Nephron (organoid): Measurements from ENCODE around the gene APOBEC3C.
"Not testable (repeated sequence)": the region's sequence is repeated elsewhere in the genome, so short reads cannot be mapped to it uniquely, and the experiment has no call there.

Experiments used
- H3K27ac Mint-ChIP-seq, 3 experiments: 2 replicates each; pipeline ENCODE4 v1.8.0; 2020; ENCODE audit warnings: mixed read lengths in 3 of 3, mild to moderate bottlenecking in 2 of 3, moderate library complexity in 1 of 3
- H3K27me3 Mint-ChIP-seq: 2 replicates; pipeline ENCODE4 v1.8.0; 2021; ENCODE audit warnings: low read depth, mild to moderate bottlenecking, moderate library complexity, mixed read lengths
- H3K36me3 Mint-ChIP-seq: 2 replicates; pipeline ENCODE4 v1.8.0; 2020; ENCODE audit warnings: low read depth, mixed read lengths
- H3K4me1 Mint-ChIP-seq: 2 replicates; pipeline ENCODE4 v1.8.0; 2020; ENCODE audit warnings: mixed read lengths
- H3K4me3 Mint-ChIP-seq, 3 experiments: 2 replicates each; pipeline ENCODE4 v1.8.0; 2020; ENCODE audit warnings: mild to moderate bottlenecking in 3 of 3, mixed read lengths in 3 of 3, moderate library complexity in 2 of 3
- H3K9me3 Mint-ChIP-seq: 2 replicates; pipeline ENCODE4 v1.8.0; 2020; ENCODE audit warnings: mixed read lengths
- TF ChIP-seq, protein P1 (sequence below), 3 experiments: fragments of 200-600 bp; sonication (generic); IDR thresholded peaks; one replicate each; pipeline ENCODE4 v1.5.0; 2021; ENCODE audit warnings: antibody characterized with exemption in 3 of 3; ENCODE audit not compliant: unreplicated experiment in 3 of 3

The APOBEC3C gene

DNA sequence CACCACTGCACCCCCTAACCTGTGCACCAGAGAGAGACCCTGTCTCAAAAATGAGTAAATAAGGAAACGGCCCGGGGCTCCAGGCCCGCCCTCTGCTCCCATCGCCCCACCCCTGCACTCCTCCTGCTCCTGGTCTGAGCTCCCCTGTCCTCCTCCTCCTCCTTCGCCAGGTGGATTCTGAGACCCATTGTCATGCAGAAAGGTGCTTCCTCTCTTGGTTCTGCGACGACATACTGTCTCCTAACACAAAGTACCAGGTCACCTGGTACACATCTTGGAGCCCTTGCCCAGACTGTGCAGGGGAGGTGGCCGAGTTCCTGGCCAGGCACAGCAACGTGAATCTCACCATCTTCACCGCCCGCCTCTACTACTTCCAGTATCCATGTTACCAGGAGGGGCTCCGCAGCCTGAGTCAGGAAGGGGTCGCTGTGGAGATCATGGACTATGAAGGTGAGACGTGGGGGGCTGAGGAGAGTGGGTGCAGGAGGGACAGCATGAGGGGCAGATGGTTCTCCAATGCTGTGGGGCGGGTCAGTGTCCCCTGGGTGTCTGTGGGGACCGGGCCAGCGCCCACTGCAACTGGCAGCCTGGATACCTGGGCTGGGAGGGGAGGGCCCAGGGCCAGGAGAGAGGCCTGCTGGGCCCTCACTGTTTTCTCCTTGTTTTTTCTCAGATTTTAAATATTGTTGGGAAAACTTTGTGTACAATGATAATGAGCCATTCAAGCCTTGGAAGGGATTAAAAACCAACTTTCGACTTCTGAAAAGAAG, 3.7 kb downstream of the APOBEC3C start:
- peak overlapping the region in 1 of 3 experiments; percentile 45 for H3K27ac Mint-ChIP-seq

DNA sequence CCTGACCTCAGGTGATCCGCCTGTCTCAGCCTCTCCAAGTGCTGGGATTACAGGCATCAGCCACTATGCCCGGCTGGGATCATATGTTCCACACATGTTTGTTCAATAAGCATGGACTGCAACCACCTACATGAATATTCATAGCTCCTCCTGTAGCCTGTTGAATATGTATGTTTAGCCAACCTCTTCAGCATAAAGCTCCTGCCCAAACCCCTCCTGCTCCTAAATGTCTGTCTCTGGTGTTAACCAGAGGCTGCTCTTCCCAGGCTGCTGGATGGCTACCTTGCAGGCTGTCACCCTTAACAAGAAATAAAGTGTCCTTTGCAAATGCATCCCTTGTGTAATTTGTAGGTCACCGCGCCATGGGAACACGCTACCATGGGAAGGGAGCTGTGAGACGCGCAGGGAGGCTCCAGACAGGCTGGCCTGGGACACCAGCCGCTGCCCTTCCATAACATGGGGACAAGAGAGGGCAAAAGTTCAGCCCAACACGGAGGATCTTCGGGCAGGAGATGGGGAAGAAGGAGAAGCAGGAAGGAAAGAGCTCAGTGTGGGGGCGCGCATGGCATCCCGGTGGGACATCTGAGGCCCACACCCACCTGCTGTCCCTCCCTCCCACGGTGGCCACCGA, 6.1 kb downstream of the APOBEC3C start:
- Mint-ChIP-seq H3K4me1 (peaks cover 19% of the 10 kb centered on the region), H3K4me3 (peak overlapping the region; percentile 74 to 79 (median 77)), H3K27ac (peak overlapping the region; percentile 55 to 83 (median 75))
- not testable (repeated sequence) for H3K36me3 Mint-ChIP-seq, H3K9me3 Mint-ChIP-seq, H3K27me3 Mint-ChIP-seq

More for the DNA sequence above, 3.7 kb downstream of the APOBEC3C start:
- Mint-ChIP-seq H3K4me3 (peak overlapping the region in 2 of 3 experiments; percentile 44 to 65), H3K27me3 (no peaks in the 10 kb centered on the region), H3K9me3 (no peaks in the 10 kb centered on the region), H3K36me3 (no peaks in the 10 kb centered on the region), H3K4me1 (peaks cover 38% of the 10 kb centered on the region)
- TF ChIP-seq, protein P1, sequence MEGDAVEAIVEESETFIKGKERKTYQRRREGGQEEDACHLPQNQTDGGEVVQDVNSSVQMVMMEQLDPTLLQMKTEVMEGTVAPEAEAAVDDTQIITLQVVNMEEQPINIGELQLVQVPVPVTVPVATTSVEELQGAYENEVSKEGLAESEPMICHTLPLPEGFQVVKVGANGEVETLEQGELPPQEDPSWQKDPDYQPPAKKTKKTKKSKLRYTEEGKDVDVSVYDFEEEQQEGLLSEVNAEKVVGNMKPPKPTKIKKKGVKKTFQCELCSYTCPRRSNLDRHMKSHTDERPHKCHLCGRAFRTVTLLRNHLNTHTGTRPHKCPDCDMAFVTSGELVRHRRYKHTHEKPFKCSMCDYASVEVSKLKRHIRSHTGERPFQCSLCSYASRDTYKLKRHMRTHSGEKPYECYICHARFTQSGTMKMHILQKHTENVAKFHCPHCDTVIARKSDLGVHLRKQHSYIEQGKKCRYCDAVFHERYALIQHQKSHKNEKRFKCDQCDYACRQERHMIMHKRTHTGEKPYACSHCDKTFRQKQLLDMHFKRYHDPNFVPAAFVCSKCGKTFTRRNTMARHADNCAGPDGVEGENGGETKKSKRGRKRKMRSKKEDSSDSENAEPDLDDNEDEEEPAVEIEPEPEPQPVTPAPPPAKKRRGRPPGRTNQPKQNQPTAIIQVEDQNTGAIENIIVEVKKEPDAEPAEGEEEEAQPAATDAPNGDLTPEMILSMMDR (IDR thresholded peaks at IDR 0.05; ENCODE audit: unreplicated experiment in 3 of 3): no peak

DNA sequence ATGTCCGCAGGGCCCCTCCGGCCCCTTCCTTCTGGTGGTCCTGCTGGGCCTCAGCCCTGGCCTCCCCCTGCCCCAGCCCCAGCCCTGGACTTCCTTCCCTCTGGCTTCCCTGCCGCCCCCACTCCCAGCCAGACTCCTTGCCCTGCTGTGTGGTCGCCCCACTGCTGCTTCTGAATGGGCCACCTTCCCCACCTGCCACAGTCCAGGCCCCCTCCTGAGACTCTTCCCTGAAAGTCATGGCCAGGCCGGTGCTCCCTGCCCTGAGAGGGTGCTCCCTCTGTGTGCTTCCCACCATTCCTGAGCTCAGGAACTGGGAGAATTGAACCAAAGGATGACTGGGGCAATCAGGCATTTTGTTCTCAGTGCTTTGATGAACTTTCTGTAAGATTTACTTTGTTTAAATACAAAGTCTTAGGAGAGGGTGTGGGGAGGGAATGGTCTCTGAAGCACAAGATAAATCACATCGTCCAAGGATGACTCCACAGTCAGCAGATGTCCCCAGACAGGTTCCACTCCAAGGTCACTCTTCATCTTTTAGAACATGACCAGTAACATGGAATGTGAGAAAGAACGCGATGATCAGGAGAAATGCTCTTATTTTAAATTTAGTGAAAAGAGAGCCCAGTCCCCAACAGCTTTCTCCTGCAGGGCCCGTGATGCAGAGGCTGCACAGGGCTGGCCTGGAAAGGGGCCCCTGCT, 7.6 kb downstream of the APOBEC3C start:
- no peaks in the 10 kb centered on the region for H3K36me3 Mint-ChIP-seq
- no peaks in the 10 kb centered on the region for H3K27me3 Mint-ChIP-seq
- H3K4me1 Mint-ChIP-seq: peaks cover 19% of the 10 kb centered on the region
- peak overlapping the region; percentile 47 to 91 (median 73) for H3K27ac Mint-ChIP-seq
- TF ChIP-seq, protein P1 (IDR thresholded peaks at IDR 0.05; ENCODE audit: unreplicated experiment in 3 of 3): no peak
- H3K4me3 Mint-ChIP-seq: peak overlapping the region; percentile 65 to 75 (median 72)
- H3K9me3 Mint-ChIP-seq: no peaks in the 10 kb centered on the region

DNA sequence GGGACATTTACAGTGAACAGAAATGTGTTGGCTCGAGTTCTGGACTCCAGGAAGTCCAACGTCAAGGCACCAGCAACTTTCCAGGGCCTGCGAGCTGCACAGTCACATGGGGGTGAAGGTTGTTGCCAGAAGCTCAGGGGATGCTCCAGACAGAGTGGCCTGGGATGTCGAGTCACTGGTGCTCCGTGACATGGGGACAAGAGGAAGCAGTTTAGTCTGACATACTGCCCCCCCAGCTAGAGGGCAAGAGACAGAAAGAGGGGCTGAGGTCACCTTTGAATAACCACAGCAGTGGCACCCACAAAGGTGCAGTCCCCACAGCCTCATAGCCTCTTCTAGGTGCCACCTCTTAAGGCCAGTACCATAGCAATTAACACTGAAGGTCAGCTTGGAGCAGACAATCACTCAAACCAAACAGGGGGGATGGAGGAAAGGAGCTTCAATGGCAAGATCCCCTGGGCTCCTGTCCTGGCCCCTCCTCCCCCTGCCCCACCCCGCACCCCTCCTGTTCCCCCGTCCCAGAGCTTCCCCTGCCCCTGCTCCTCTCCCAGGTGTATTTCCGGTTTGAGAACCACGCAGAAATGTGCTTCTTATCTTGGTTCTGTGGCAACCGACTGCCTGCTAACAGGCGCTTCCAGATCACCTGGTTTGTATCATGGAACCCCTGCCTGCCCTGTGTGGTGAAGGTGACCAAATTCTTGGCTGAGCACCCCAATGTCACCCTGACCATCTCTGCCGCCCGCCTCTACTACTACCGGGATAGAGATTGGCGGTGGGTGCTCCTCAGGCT, 10.7 kb downstream of the APOBEC3C start:
- H3K9me3 Mint-ChIP-seq: no peaks in the 10 kb centered on the region
- peaks cover 13% of the 10 kb centered on the region for H3K4me1 Mint-ChIP-seq
- H3K36me3 Mint-ChIP-seq: no peaks in the 10 kb centered on the region
- no peak overlapping the region for H3K27ac Mint-ChIP-seq
- peaks cover 4% of the 10 kb centered on the region for H3K27me3 Mint-ChIP-seq
- TF ChIP-seq, protein P1 (IDR thresholded peaks at IDR 0.05; ENCODE audit: unreplicated experiment in 3 of 3): no peak
- no peak overlapping the region for H3K4me3 Mint-ChIP-seq

DNA sequence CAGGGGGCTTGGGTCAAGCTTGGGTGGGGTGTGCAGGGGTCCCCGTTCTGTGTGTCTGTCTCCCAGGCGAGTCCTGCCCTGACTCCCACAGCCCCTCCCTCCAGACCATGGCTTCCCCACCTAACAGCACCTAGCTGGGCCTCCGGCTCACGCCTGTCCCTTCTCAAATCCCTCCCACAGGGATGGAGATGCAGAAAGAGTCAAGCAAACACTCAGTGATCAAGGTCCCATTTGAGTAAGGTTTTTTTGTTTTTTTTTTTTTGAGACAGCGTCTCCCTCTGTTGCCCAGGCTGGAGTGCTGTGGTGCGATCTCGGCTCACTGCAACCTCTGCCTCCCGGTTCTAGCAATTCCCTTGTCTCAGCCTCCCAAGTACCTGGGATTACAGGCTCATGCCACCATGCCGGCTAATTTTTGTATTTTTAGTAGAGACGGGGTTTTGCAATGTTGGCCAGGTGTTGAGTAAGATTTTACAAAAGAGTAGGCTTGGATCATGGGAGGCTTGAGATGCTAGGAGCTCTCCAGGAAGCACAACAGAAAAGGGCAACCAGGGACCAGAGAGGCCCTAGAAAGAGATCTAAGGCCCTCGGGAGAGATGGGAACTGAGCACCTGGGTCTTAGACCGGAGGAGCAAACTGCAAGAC, 12.6 kb downstream of the APOBEC3C start:
- Mint-ChIP-seq H3K27ac (no peak overlapping the region), H3K27me3 (peaks cover 4% of the 10 kb centered on the region), H3K36me3 (no peaks in the 10 kb centered on the region), H3K9me3 (no peaks in the 10 kb centered on the region), H3K4me3 (no peak overlapping the region), H3K4me1 (peaks cover 4% of the 10 kb centered on the region)
- TF ChIP-seq, protein P1 (IDR thresholded peaks at IDR 0.05; ENCODE audit: unreplicated experiment in 3 of 3): no peak
